Left renal cortex interstitium (tissue), 4 donors: ENCODE data around the gene GLE1. TPM values are rescaled to one million over a fixed set of nuclear protein-coding genes. Genes with fewer than 3 reads are reported as not detected.
"Not testable (repeated sequence)": the region's sequence is repeated elsewhere in the genome, so short reads cannot be mapped to it uniquely, and the experiment has no call there.

ENCODE experiments used
- DNase-seq, 4 donors: peaks; one replicate each; pipeline ENCODE4 v3.0.0-alpha.2; 2013; ENCODE audit warnings: low read depth in 4 of 4, low spot score in 2 of 4, missing footprints in 1 of 4
- polyA plus RNA-seq, 4 donors: library from polyadenylated mRNA; unstranded; fragments of 120-200 nt; gene quantifications; one replicate each; pipeline ENCODE4 v1.2.1, GENCODE V29; 2013; ENCODE audit not compliant: insufficient read length in 4 of 4

The GLE1 gene
- polyA plus RNA-seq, 4 donors = 27.9 to 30.9 (median 29.9) TPM

- peak in 1 of 4 donors; percentile 7 for DNase-seq
Observed at GRCh38 chr9:128550770-128551656, 46.5 kb downstream of the GLE1 start.

DNA sequence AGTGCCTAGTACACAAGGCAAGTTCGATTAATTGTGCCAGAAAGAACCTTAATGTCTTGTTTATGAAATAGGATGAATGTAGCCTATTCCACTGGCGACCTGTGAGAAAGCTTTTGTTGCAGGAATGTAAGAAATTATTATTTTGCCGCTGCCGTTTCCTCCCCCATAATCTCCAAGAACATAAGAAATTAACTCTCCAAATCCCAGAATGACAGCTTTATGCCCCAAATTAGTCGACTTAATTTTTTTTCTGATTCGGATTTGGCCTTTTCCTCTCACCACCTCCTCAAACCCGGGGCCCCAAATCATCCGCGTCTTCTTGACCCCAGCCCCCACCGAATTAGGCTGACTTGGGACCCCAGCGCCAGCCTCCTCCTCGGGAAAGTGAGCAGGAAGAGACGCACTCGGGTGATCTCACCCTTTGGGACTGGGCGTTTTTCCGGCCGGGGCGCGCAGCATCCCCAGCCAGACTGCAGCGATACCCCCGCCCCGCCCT, 47.2 kb downstream of the GLE1 start:
- DNase-seq = peak in 1 of 4 donors; percentile 9

- peak in 3 of 4 donors; percentile 60 to 84 (median 82) for DNase-seq
Observed at GRCh38 chr9:128552153-128552743, 47.7 kb downstream of the GLE1 start, which contains the start of gene SPTAN1. TSS of gene SPTAN1 (plus strand) at chr9:128552587. CDS start at chr9:128566741, 14,154 bp downstream.

- DNase-seq = peak in 1 of 4 donors; percentile 19
Observed at GRCh38 chr9:128552744-128553440, 48.4 kb downstream of the GLE1 start.

- DNase-seq = no peak
Observed at GRCh38 chr9:128553728-128554127, 49.2 kb downstream of the GLE1 start.

GRCh38 chr9:128554155-128554862, 49.8 kb downstream of the GLE1 start:
- DNase-seq = peak in 1 of 4 donors; percentile 48

- peak in 1 of 4 donors; percentile 19 for DNase-seq
Observed at GRCh38 chr9:128555180-128555721, 50.7 kb downstream of the GLE1 start.

DNA sequence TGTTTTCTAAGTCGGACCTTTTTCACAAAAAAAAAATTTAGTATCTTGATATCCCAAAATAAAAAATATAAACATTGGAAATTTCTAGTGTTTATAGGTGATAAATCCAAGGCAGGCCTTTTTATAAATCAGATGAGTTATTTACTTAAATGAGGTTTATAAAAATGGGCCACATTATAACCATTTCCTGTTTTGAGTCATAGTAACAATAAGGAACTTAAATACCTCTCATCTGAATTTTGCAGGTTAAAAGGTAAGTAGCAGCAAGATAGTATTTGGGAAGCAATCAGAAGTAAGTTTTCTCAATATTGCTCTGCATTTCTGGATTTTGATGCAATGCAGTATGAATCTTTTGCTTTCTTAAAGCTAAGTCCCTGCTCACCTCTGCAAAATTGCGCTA, 51.8 kb downstream of the GLE1 start:
- DNase-seq = no peak

GRCh38 chr9:128556926-128557634, 52.6 kb downstream of the GLE1 start:
- DNase-seq = no peak

GRCh38 chr9:128558431-128559310, 54.2 kb downstream of the GLE1 start:
- peak in 1 of 4 donors; percentile 27 for DNase-seq

- DNase-seq = no peak
Observed at GRCh38 chr9:128565578-128565977, 61.1 kb downstream of the GLE1 start.

GRCh38 chr9:128568470-128569078, 64.1 kb downstream of the GLE1 start:
- no peak for DNase-seq

- no peak for DNase-seq
Observed at GRCh38 chr9:128575469-128575868, 71.0 kb downstream of the GLE1 start.

GRCh38 chr9:128575916-128576315, 71.4 kb downstream of the GLE1 start:
- no peak for DNase-seq

DNA sequence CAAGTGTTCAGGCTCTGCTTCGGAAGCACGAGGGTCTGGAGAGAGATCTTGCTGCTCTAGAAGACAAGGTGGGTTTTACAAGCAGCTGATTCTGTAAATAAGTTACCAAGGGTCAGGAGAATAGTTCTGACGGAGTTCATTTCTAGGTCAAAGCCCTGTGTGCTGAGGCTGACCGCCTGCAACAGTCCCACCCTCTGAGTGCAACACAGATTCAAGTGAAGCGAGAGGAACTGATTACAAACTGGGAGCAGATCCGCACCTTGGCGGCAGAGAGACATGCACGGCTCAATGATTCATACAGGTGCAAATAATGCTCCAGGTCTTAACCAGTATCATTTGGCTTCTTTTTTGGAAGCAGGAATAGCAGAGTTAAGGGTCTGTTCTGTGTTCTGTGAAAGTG, 72.7 kb downstream of the GLE1 start:
- DNase-seq = no peak

DNA sequence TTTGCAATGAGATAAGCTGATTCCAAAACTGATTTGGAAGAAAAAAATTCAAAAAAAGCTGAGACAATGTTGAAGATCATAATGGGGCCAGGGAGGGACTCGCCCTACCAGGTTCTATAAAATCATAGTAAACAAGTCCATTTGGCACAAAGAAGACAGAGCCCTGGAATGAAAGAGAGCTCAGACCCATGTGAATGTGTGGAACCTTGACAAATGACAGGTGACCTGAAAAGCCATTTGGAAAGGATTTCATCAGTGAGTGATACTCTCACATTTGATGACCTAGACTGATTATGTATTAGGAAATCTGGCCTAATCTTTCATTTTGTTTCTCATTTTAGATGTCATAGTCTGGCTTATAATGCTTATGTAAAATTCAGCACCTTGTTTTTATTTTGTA, 74.7 kb downstream of the GLE1 start:
- no peak for DNase-seq

DNA sequence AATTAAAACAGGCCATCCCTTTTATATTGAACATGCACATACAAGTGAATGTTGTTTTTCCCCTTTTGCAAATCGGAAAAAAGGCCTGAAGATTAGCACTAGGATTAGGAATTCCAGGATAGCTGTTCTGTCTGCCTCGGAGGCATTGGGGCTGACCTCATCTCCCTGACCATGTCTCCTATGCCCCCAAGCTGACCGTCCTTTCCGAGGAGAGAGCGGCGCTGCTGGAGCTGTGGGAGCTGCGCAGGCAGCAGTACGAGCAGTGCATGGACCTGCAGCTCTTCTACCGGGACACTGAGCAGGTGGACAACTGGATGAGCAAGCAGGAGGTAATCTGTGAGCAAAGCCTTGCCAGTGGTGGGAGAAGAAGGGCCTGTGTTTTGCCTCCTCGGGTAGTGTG, 76.2 kb downstream of the GLE1 start:
- no peak for DNase-seq

GRCh38 chr9:128585155-128585554, 80.6 kb downstream of the GLE1 start:
- not testable (repeated sequence) for DNase-seq
